SK-N-SH treated with all-trans-retinoic acid at 6 μM for 48 hours (cell line): ENCODE data around the gene IQCK.

Source experiments
- ATAC-seq: fragments of 200-7000 bp; cut with Tn5 transposase; 3 replicates; pipeline ENCODE4 v1.9.1; 2020; ENCODE audit warnings: mild to moderate bottlenecking, moderate library complexity
- BACH2 ChIP-seq: fragments of 250-450 bp; sonication (Bioruptor Pico); IDR thresholded peaks from 2 replicates; pipeline ENCODE4 v1.9.0; 2021; ENCODE audit warnings: mild to moderate bottlenecking, borderline replicate concordance
- CSDC2 ChIP-seq: fragments of 250-450 bp; sonication (Bioruptor Pico); IDR thresholded peaks from 2 replicates; pipeline ENCODE4 v1.5.0; 2020; ENCODE audit warnings: mild to moderate bottlenecking, moderate library complexity
- CSRNP3 ChIP-seq: fragments of 250-450 bp; sonication (Bioruptor Pico); IDR thresholded peaks from 2 replicates; pipeline ENCODE4 v1.5.1; 2021; ENCODE audit warnings: mild to moderate bottlenecking, moderate library complexity
- ESRRG ChIP-seq: fragments of 250-450 bp; sonication (Bioruptor Pico); IDR thresholded peaks from 2 replicates; pipeline ENCODE4 v1.6.1; 2021; ENCODE audit warnings: mild to moderate bottlenecking
- GLIS3 ChIP-seq: fragments of 250-450 bp; sonication (Bioruptor Pico); IDR thresholded peaks from 2 replicates; pipeline ENCODE4 v1.5.0; 2020; ENCODE audit warnings: mild to moderate bottlenecking, moderate library complexity
- OSR1 ChIP-seq: fragments of 250-450 bp; sonication (Bioruptor Pico); IDR thresholded peaks from 2 replicates; pipeline ENCODE4 v1.8.0; 2022; ENCODE audit warnings: moderate library complexity, mild to moderate bottlenecking, inconsistent platforms
- PATZ1 ChIP-seq: fragments of 250-450 bp; sonication (Bioruptor Pico); IDR thresholded peaks from 2 replicates; pipeline ENCODE4 v1.8.0; 2020; ENCODE audit warnings: mild to moderate bottlenecking, moderate library complexity, borderline replicate concordance
- PPARA ChIP-seq: fragments of 250-450 bp; sonication (Bioruptor Pico); IDR thresholded peaks from 2 replicates; pipeline ENCODE4 v1.5.0; 2020; ENCODE audit warnings: mild to moderate bottlenecking, borderline replicate concordance
- RARB ChIP-seq: fragments of 250-450 bp; sonication (Bioruptor Pico); IDR thresholded peaks from 2 replicates; pipeline ENCODE4 v1.8.0; 2021; ENCODE audit warnings: mild to moderate bottlenecking, moderate library complexity
- SNAI2 ChIP-seq: fragments of 250-450 bp; sonication (Bioruptor Pico); IDR thresholded peaks from 2 replicates; pipeline ENCODE4 v1.5.0; 2020; ENCODE audit warnings: mild to moderate bottlenecking, moderate library complexity
- TOX ChIP-seq: fragments of 250-450 bp; sonication (Bioruptor Pico); IDR thresholded peaks from 2 replicates; pipeline ENCODE4 v1.8.0; 2021; ENCODE audit warnings: mild to moderate bottlenecking, moderate library complexity, borderline replicate concordance
- ZC3H10 ChIP-seq: fragments of 250-450 bp; sonication (Bioruptor Pico); IDR thresholded peaks from 2 replicates; pipeline ENCODE4 v1.5.1; 2021; ENCODE audit warnings: mild to moderate bottlenecking, moderate library complexity
- ZFP3 ChIP-seq: fragments of 250-450 bp; sonication (Bioruptor Pico); IDR thresholded peaks from 2 replicates; pipeline ENCODE4 v1.5.0; 2020; ENCODE audit warnings: mild to moderate bottlenecking, moderate library complexity
- ZFP30 ChIP-seq: fragments of 450-650 bp; formaldehyde crosslinking; IDR thresholded peaks from 2 replicates; pipeline ENCODE4 v1.5.0; 2022; ENCODE audit warnings: mild to moderate bottlenecking, moderate library complexity
- ZNF565 ChIP-seq: fragments of 450-650 bp; formaldehyde crosslinking; conservative IDR thresholded peaks from 2 replicates; pipeline ENCODE4 v1.5.0; 2020; ENCODE audit warnings: low read depth, mild to moderate bottlenecking, moderate library complexity
- ZNF70 ChIP-seq: fragments of 450-650 bp; formaldehyde crosslinking; IDR thresholded peaks from 2 replicates; pipeline ENCODE4 v1.5.0; 2020; ENCODE audit warnings: mild to moderate bottlenecking, moderate library complexity
- ZNF8 ChIP-seq: fragments of 450-650 bp; formaldehyde crosslinking; IDR thresholded peaks from 2 replicates; pipeline ENCODE4 v1.5.0; 2020; ENCODE audit warnings: mild to moderate bottlenecking, moderate library complexity
- TF ChIP-seq, protein P1 (sequence below): fragments of 250-450 bp; sonication (Bioruptor Pico); IDR thresholded peaks from 2 replicates; pipeline ENCODE4 v1.5.0; 2020; ENCODE audit warnings: mild to moderate bottlenecking, moderate library complexity
- TF ChIP-seq, protein P2 (sequence below): fragments of 250-450 bp; sonication (Bioruptor Pico); IDR thresholded peaks from 2 replicates; pipeline ENCODE4 v1.5.1; 2020; ENCODE audit warnings: low read depth, mild to moderate bottlenecking, moderate library complexity
- TF ChIP-seq, protein P3 (sequence below): fragments of 250-450 bp; sonication (Bioruptor Pico); IDR thresholded peaks from 2 replicates; pipeline ENCODE4 v1.8.0; 2021; ENCODE audit warnings: low read depth, mild to moderate bottlenecking, moderate library complexity, borderline replicate concordance

IQCK gene

GRCh38 chr16:19858340-19859018, 140.4 kb downstream of the IQCK start:
- ATAC-seq: no peak
- TF ChIP-seq TOX (CRISPR knock-in tag) (no peak), PATZ1 (CRISPR knock-in tag) (no peak), GLIS3 (CRISPR knock-in tag) (no peak), ZFP3 (CRISPR knock-in tag) (no peak), RARB (CRISPR knock-in tag) (no peak), ZNF70 (CRISPR knock-in tag) (no peak), ZNF565 (CRISPR knock-in tag) (no peak), PPARA (CRISPR knock-in tag) (no peak)
- TF ChIP-seq, all 23 proteins: peak for 0

DNA sequence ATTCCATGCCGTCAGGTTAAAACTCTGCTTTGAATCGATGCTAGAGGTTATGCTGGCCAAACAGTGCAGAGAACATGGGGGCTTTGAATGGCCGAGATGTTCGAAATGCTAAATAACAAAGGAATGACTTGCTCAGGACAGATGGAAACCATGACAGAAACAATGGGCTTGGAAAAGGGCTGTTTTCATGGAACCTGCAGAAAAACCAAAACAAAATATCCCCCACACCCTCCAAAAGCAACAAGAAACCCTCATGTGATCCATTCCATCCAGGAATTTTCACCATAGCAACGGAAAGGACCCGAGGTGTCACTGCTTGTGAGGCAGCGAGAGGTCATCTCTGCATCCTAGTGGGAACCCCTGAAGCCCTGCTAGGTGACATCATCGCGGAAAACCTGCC, 141.1 kb downstream of the IQCK start:
- ATAC-seq: no peak
- TF ChIP-seq ZNF8 (CRISPR knock-in tag): no peak
- TF ChIP-seq PPARA (CRISPR knock-in tag): no peak
- no peak for TF ChIP-seq RARB (CRISPR knock-in tag)
- no peak for TF ChIP-seq CSDC2
- no peak for TF ChIP-seq ZFP30 (CRISPR knock-in tag)
- TF ChIP-seq, all 23 proteins: peak for 0

- no peak for TF ChIP-seq TOX (CRISPR knock-in tag)
- TF ChIP-seq SNAI2: no peak
- TF ChIP-seq ZNF8 (CRISPR knock-in tag): no peak
- no peak for TF ChIP-seq PPARA (CRISPR knock-in tag)
- TF ChIP-seq, protein P1, sequence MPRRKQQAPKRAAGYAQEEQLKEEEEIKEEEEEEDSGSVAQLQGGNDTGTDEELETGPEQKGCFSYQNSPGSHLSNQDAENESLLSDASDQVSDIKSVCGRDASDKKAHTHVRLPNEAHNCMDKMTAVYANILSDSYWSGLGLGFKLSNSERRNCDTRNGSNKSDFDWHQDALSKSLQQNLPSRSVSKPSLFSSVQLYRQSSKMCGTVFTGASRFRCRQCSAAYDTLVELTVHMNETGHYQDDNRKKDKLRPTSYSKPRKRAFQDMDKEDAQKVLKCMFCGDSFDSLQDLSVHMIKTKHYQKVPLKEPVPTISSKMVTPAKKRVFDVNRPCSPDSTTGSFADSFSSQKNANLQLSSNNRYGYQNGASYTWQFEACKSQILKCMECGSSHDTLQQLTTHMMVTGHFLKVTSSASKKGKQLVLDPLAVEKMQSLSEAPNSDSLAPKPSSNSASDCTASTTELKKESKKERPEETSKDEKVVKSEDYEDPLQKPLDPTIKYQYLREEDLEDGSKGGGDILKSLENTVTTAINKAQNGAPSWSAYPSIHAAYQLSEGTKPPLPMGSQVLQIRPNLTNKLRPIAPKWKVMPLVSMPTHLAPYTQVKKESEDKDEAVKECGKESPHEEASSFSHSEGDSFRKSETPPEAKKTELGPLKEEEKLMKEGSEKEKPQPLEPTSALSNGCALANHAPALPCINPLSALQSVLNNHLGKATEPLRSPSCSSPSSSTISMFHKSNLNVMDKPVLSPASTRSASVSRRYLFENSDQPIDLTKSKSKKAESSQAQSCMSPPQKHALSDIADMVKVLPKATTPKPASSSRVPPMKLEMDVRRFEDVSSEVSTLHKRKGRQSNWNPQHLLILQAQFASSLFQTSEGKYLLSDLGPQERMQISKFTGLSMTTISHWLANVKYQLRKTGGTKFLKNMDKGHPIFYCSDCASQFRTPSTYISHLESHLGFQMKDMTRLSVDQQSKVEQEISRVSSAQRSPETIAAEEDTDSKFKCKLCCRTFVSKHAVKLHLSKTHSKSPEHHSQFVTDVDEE (CRISPR knock-in tag): no peak
- TF ChIP-seq RARB (CRISPR knock-in tag): no peak
- no peak for TF ChIP-seq ZFP30 (CRISPR knock-in tag)
- TF ChIP-seq ZC3H10 (CRISPR knock-in tag): no peak
- no peak for TF ChIP-seq ZNF70 (CRISPR knock-in tag)
- no peak for TF ChIP-seq OSR1 (CRISPR knock-in tag)
- no peak for TF ChIP-seq PATZ1 (CRISPR knock-in tag)
- TF ChIP-seq, protein P2, sequence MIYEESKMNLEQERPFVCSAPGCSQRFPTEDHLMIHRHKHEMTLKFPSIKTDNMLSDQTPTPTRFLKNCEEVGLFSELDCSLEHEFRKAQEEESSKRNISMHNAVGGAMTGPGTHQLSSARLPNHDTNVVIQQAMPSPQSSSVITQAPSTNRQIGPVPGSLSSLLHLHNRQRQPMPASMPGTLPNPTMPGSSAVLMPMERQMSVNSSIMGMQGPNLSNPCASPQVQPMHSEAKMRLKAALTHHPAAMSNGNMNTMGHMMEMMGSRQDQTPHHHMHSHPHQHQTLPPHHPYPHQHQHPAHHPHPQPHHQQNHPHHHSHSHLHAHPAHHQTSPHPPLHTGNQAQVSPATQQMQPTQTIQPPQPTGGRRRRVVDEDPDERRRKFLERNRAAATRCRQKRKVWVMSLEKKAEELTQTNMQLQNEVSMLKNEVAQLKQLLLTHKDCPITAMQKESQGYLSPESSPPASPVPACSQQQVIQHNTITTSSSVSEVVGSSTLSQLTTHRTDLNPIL (CRISPR knock-in tag): no peak
- TF ChIP-seq, protein P3, sequence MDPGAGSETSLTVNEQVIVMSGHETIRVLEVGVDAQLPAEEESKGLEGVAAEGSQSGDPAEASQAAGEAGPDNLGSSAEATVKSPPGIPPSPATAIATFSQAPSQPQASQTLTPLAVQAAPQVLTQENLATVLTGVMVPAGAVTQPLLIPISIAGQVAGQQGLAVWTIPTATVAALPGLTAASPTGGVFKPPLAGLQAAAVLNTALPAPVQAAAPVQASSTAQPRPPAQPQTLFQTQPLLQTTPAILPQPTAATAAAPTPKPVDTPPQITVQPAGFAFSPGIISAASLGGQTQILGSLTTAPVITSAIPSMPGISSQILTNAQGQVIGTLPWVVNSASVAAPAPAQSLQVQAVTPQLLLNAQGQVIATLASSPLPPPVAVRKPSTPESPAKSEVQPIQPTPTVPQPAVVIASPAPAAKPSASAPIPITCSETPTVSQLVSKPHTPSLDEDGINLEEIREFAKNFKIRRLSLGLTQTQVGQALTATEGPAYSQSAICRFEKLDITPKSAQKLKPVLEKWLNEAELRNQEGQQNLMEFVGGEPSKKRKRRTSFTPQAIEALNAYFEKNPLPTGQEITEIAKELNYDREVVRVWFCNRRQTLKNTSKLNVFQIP (CRISPR knock-in tag): no peak
- no peak for TF ChIP-seq BACH2
- no peak for TF ChIP-seq GLIS3 (CRISPR knock-in tag)
- TF ChIP-seq ZNF565 (CRISPR knock-in tag): no peak
- TF ChIP-seq ESRRG (CRISPR knock-in tag): no peak
- no peak for TF ChIP-seq ZFP3 (CRISPR knock-in tag)
- TF ChIP-seq CSRNP3 (CRISPR knock-in tag): no peak
- TF ChIP-seq, all 23 proteins: peak for 0
- no peak for ATAC-seq
These were observed 141.5 kb downstream of the IQCK start for GRCh38 chr16:19859603-19860002.
